H1 (cell line): ENCODE data around the gene BRICD5. TPM values are rescaled to one million over a fixed set of nuclear protein-coding genes. Genes with fewer than 3 reads are reported as not detected.

Experiments
- CTCF ChIA-PET: fragments of 300-600 bp; sonication (Branson Sonifier 250); formaldehyde crosslinking; loops from one replicate; lab custom pipeline; 2021; ENCODE audit not compliant: partially characterized antibody; lab: Charles Lee
- POLR2A ChIA-PET: fragments of 300-600 bp; sonication (Branson Sonifier 250); formaldehyde crosslinking; loops from one replicate; lab custom pipeline; 2021; ENCODE audit warnings: inconsistent platforms; ENCODE audit not compliant: partially characterized antibody; lab: Charles Lee
- DNase-seq, 2 experiments: peaks; one replicate each; pipeline versions ENCODE4 v3.0.0 to v3.0.0-alpha.2; 2010 to 2022; ENCODE audit warnings: low spot score in 2 of 2, low read depth in 1 of 2, mixed read lengths in 1 of 2
- FAIRE-seq: peaks from 2 replicates; lab custom pipeline; 2011; peaks lifted over from hg19 to GRCh38; lab: Jason Lieb, UNC
- H2AFZ ChIP-seq: 2 replicates; pipeline ENCODE4 v1.8.1; 2012; ENCODE audit warnings: low read length, inconsistent platforms
- H2AK5ac ChIP-seq: 2 replicates; pipeline ENCODE4 v1.6.1; 2013; ENCODE audit warnings: low read depth, low read length
- H2BK120ac ChIP-seq: replicated peaks from 2 replicates; pipeline ENCODE3; 2013; ENCODE audit warnings: low read depth, low read length, inconsistent platforms
- H2BK12ac ChIP-seq: 2 replicates; pipeline ENCODE4 v1.6.1; 2013; ENCODE audit warnings: low read depth, low read length
- H2BK15ac ChIP-seq: 2 replicates; pipeline ENCODE4 v1.6.1; 2013; ENCODE audit warnings: low read length
- H2BK20ac ChIP-seq: 2 replicates; pipeline ENCODE4 v1.6.1; 2013; ENCODE audit warnings: low read length
- H2BK5ac ChIP-seq: 2 replicates; pipeline ENCODE4 v1.6.1; 2013; ENCODE audit warnings: low read depth, low read length
- H3K14ac ChIP-seq: 2 replicates; pipeline ENCODE4 v1.6.1; 2013; ENCODE audit warnings: inconsistent platforms; ENCODE audit not compliant: insufficient read length
- H3K18ac ChIP-seq: 2 replicates; pipeline ENCODE4 v1.6.1; 2013; ENCODE audit warnings: low read length; ENCODE audit errors: extremely low read depth
- H3K23ac ChIP-seq: 2 replicates; pipeline ENCODE4 v1.6.1; 2013; ENCODE audit warnings: inconsistent platforms; ENCODE audit not compliant: insufficient read length
- H3K23me2 ChIP-seq: 2 replicates; pipeline ENCODE4 v1.6.1; 2013; ENCODE audit warnings: low read depth, low read length
- H3K27ac ChIP-seq: 2 replicates; pipeline ENCODE4 v1.6.1; 2011; ENCODE audit warnings: low read depth, low read length, inconsistent platforms
- H3K27me3 ChIP-seq, 4 experiments: replicated peaks in 1 of 4; 1 replicate in 1 of 4; 2 replicates in 3 of 4; pipeline versions ENCODE4 v1.6.1 to v1.8.1; 2011 to 2013; ENCODE audit warnings: low read length in 3 of 4, mild to moderate bottlenecking in 3 of 4, inconsistent platforms in 2 of 4, mixed read lengths in 2 of 4, moderate library complexity in 1 of 4; ENCODE audit not compliant: control insufficient read depth in 3 of 4, insufficient read depth in 3 of 4; ENCODE audit errors: extremely low read depth in 1 of 4
- H3K36me3 ChIP-seq, 4 experiments: 2 replicates each; pipeline versions ENCODE4 v1.6.1 to v1.8.1; 2011 to 2013; ENCODE audit warnings: mild to moderate bottlenecking in 4 of 4, low read length in 3 of 4, moderate library complexity in 2 of 4, control low read depth in 1 of 4, inconsistent platforms in 1 of 4; ENCODE audit not compliant: insufficient read depth in 4 of 4, control insufficient read depth in 2 of 4
- H3K4ac ChIP-seq: replicated peaks from 2 replicates; pipeline ENCODE3; 2013; ENCODE audit warnings: low read length, low read depth, mixed read lengths, inconsistent platforms; ENCODE audit not compliant: insufficient read length
- H3K4me1 ChIP-seq, 4 experiments: replicated peaks in 1 of 4; 1 replicate in 1 of 4; 2 replicates in 3 of 4; pipeline versions ENCODE4 v1.6.1 to v1.8.1; 2011 to 2013; ENCODE audit warnings: low read length in 3 of 4, inconsistent platforms in 2 of 4, mixed read lengths in 1 of 4; ENCODE audit not compliant: insufficient read depth in 4 of 4, control insufficient read depth in 3 of 4
- H3K4me2 ChIP-seq, 2 experiments: 2 replicates each; pipeline versions ENCODE4 v1.6.1 to v1.8.1; 2011 to 2013; ENCODE audit warnings: low read depth in 2 of 2, low read length in 2 of 2, control low read depth in 1 of 2, inconsistent platforms in 1 of 2, mild to moderate bottlenecking in 1 of 2; ENCODE audit not compliant: insufficient read depth in 1 of 2
- H3K4me3 ChIP-seq, 4 experiments: fragments of 200-600, 300-600 bp in 1 of 4; sonication (generic), shearing (Covaris generic), sonication (Bioruptor Twin) in 1 of 4; 2 replicates each; pipeline versions ENCODE4 v1.5.1 to v1.8.1; 2011 to 2016; ENCODE audit warnings: low read length in 4 of 4, low read depth in 3 of 4, control low read depth in 2 of 4, inconsistent platforms in 2 of 4, mild to moderate bottlenecking in 2 of 4, mixed read lengths in 1 of 4, moderate library complexity in 1 of 4; ENCODE audit not compliant: insufficient read depth in 2 of 4; ENCODE audit errors: extremely low read depth in 1 of 4
- H3K56ac ChIP-seq: replicated peaks from 2 replicates; pipeline ENCODE3; 2013; ENCODE audit warnings: low read depth, mild to moderate bottlenecking, mixed read lengths, low read length, inconsistent platforms; ENCODE audit not compliant: insufficient read length
- H3K79me1 ChIP-seq: 2 replicates; pipeline ENCODE4 v1.6.1; 2013; ENCODE audit warnings: low read depth, low read length, control low read depth
- H3K79me2 ChIP-seq, 2 experiments: 2 replicates each; pipeline versions ENCODE4 v1.6.1 to v1.8.1; 2012 to 2013; ENCODE audit warnings: low read length in 2 of 2, mild to moderate bottlenecking in 2 of 2, inconsistent platforms in 1 of 2; ENCODE audit not compliant: insufficient read depth in 2 of 2, control insufficient read depth in 1 of 2
- H3K9ac ChIP-seq, 4 experiments: replicated peaks in 1 of 4; 1 replicate in 1 of 4; 2 replicates in 3 of 4; pipeline versions ENCODE4 v1.6.1 to v1.8.1; 2011 to 2013; ENCODE audit warnings: low read depth in 3 of 4, low read length in 3 of 4, control low read depth in 2 of 4, mild to moderate bottlenecking in 2 of 4, moderate library complexity in 2 of 4, inconsistent platforms in 1 of 4; ENCODE audit errors: extremely low read depth in 1 of 4
- H3K9me3 ChIP-seq, 2 experiments: 2 replicates each; pipeline versions ENCODE4 v1.6.1 to v1.8.1; 2012 to 2013; ENCODE audit warnings: mild to moderate bottlenecking in 2 of 2, moderate library complexity in 2 of 2, control low read depth in 1 of 2, inconsistent platforms in 1 of 2, low read depth in 1 of 2, low read length in 1 of 2, mixed read lengths in 1 of 2; ENCODE audit not compliant: insufficient read depth in 2 of 2
- H4K20me1 ChIP-seq, 2 experiments: replicated peaks in 1 of 2; 2 replicates each; pipeline versions ENCODE3 to v1.8.1; 2011 to 2013; ENCODE audit warnings: inconsistent platforms in 2 of 2, low read length in 2 of 2, mild to moderate bottlenecking in 1 of 2; ENCODE audit not compliant: insufficient read depth in 2 of 2, control insufficient read depth in 1 of 2
- H4K5ac ChIP-seq: 2 replicates; pipeline ENCODE4 v1.6.1; 2013; ENCODE audit warnings: low read length, low read depth, mixed read lengths, inconsistent platforms; ENCODE audit not compliant: insufficient read length
- H4K8ac ChIP-seq: 2 replicates; pipeline ENCODE4 v1.8.0; 2013; ENCODE audit warnings: mild to moderate bottlenecking, moderate library complexity, low read length, inconsistent platforms; ENCODE audit not compliant: insufficient read depth; ENCODE audit errors: extremely low read depth
- H4K91ac ChIP-seq: replicated peaks from 2 replicates; pipeline ENCODE3; 2013; ENCODE audit warnings: low read length, mixed read lengths, inconsistent platforms; ENCODE audit not compliant: insufficient read length
- BRCA1 ChIP-seq: IDR thresholded peaks from 2 replicates; pipeline ENCODE4 v1.6.1; 2012; ENCODE audit warnings: low read depth, low read length, improper control_type of control experiment
- CHD1 ChIP-seq: IDR thresholded peaks from 2 replicates; pipeline ENCODE4 v1.6.1; 2012; ENCODE audit warnings: low read depth, low read length, improper control_type of control experiment
- CHD2 ChIP-seq: IDR thresholded peaks from 2 replicates; pipeline ENCODE4 v1.6.1; 2012; ENCODE audit warnings: low read length, improper control_type of control experiment
- EGR1 ChIP-seq: IDR thresholded peaks from 2 replicates; pipeline ENCODE4 v1.6.1; 2011; ENCODE audit warnings: low read depth, low read length, borderline replicate concordance
- GABPA ChIP-seq: IDR thresholded peaks from 2 replicates; pipeline ENCODE4 v1.6.1; 2011; ENCODE audit warnings: mild to moderate bottlenecking, low read length, moderate library complexity, borderline replicate concordance; ENCODE audit not compliant: insufficient read depth
- SIN3A ChIP-seq, 2 experiments: IDR thresholded peaks in 1 of 2; conservative IDR thresholded peaks in 1 of 2; 2 replicates each; pipeline ENCODE4 v1.6.1; 2011 to 2012; ENCODE audit warnings: low read length in 2 of 2, improper control_type of control experiment in 1 of 2, low read depth in 1 of 2, mild to moderate bottlenecking in 1 of 2
- TBP ChIP-seq: IDR thresholded peaks from 2 replicates; pipeline ENCODE4 v1.6.1; 2011; ENCODE audit warnings: low read depth, low read length, improper control_type of control experiment
- WGBS, 2 experiments: shearing (Covaris generic) in 1 of 2; methylation state at CpG; one replicate each; pipeline versions ENCODE4 v1.1.6 to v1.1.7; 2013 to 2015; ENCODE audit warnings: low lambda C conversion rate in 2 of 2, mixed read lengths in 2 of 2, inconsistent platforms in 1 of 2, low coverage in 1 of 2, missing lambda C conversion rate in 1 of 2; ENCODE audit not compliant: insufficient replicate concordance in 2 of 2, insufficient coverage in 1 of 2, insufficient read length in 1 of 2; ENCODE audit errors: extremely low coverage in 1 of 2, missing lambda C conversion rate in 1 of 2; 5-methylcytosine and 5-hydroxymethylcytosine counted together
- polyA plus RNA-seq, 7 experiments: library from polyadenylated mRNA; depleted of rRNA in 3 of 7; stranded (reverse) in 5 of 7; unstranded in 2 of 7; fragments of >200 nt in 5 of 7; fragments of 200-250 nt in 2 of 7; gene quantifications; 1 replicate in 5 of 7; 2 replicates in 1 of 7; 4 replicates in 1 of 7; pipeline versions ENCODE4 v1.2.1 to v1.2.3, GENCODE V29; 2011 to 2013; ENCODE audit warnings: missing spikeins in 2 of 7, mixed read lengths in 2 of 7
- total RNA-seq: library from RNA; stranded (reverse); fragmentation: NEBNext Ultra II Directional; extraction: Animal tissue kit (Norgen Biotek cat#: 25700); gene quantifications from 2 replicates; pipeline ENCODE4 v1.2.1, GENCODE V29; 2021
- TF ChIP-seq, protein P1 (sequence below), 3 experiments: IDR thresholded peaks; 1 replicate in 2 of 3; 2 replicates in 1 of 3; pipeline versions ENCODE4 v1.5.1 to v1.6.1; 2011; ENCODE audit warnings: low read length in 3 of 3, mild to moderate bottlenecking in 3 of 3, inconsistent platforms in 2 of 3, low read depth in 1 of 3, moderate library complexity in 1 of 3; ENCODE audit not compliant: insufficient read depth in 1 of 3; ENCODE audit errors: control extremely low read depth in 1 of 3

Gene BRICD5
- total and polyA plus RNA-seq, 2 of the 8 experiments (the other 6 are each of a cell fraction or from before 2014, with no cell fraction given) = 8.5 to 14.2 TPM

- ChIA-PET CTCF (interaction anchor here (0.7 to 2.5 kb wide), 2 partner anchors 36 to 90 kb away, joined by 3 to 7 read pairs; no protein-coding TSS in a partner anchor), POLR2A (interaction anchor here (1.0 to 6.7 kb wide), 11 partner anchors 8 to 63 kb away, joined by 3 to 37 read pairs (median 4); partner anchors contain the start of genes ECI1 and PGP)
- Histone ChIP-seq H3K9me3 (no peaks in the 10 kb centered on the region), H2AFZ (no peak overlapping the region), H2BK5ac (no peak overlapping the region), H4K91ac (no peak overlapping the region), H3K56ac (no peak overlapping the region), H2BK12ac (no peak overlapping the region), H3K4me3 (no peak overlapping the region), H3K18ac (no peak overlapping the region), H4K20me1 (peaks cover 7 to 23% of the 10 kb centered on the region in 2 experiments), H3K79me1 (0 out of 2 replicates have a peak, but pooled peaks cover under 1% of the 10 kb centered on the region), H3K79me2 (peaks cover 0 to 12% of the 10 kb centered on the region in 2 experiments; a peak in 1 of 4 replicates), H3K4me1 (peaks cover 0 to under 1% (median under 1%) of the 10 kb centered on the region in 4 experiments; a peak in 4 of 7 replicates), H2AK5ac (no peak overlapping the region), H3K9ac (no peak overlapping the region), H3K4ac (no peak overlapping the region), H2BK120ac (no peak overlapping the region), H3K36me3 (peaks cover 3 to 55% (median 6%) of the 10 kb centered on the region in 4 experiments; a peak in 5 of 8 replicates), H2BK15ac (no peak overlapping the region), H3K23ac (no peak overlapping the region), H4K5ac (no peak overlapping the region), H3K4me2 (no peak overlapping the region), H2BK20ac (no peak overlapping the region), H4K8ac (no peak overlapping the region), H3K27ac (no peak overlapping the region), H3K14ac (no peak overlapping the region), H3K23me2 (peaks cover under 1% of the 10 kb centered on the region; the same call in 1 of the 2 replicates), H3K27me3 (no peaks in the 10 kb centered on the region; a peak in 1 of 7 replicates)
- FAIRE-seq (no peak), DNase-seq (no peak)
- 93% methylated on average over 29 of the region's 29 CpGs; no CpG with 5 or more reads in 1 of the 2 experiments for WGBS, 2 experiments
- TF ChIP-seq CHD1 = no peak
- TF ChIP-seq BRCA1 = no peak
- TF ChIP-seq, protein P1, sequence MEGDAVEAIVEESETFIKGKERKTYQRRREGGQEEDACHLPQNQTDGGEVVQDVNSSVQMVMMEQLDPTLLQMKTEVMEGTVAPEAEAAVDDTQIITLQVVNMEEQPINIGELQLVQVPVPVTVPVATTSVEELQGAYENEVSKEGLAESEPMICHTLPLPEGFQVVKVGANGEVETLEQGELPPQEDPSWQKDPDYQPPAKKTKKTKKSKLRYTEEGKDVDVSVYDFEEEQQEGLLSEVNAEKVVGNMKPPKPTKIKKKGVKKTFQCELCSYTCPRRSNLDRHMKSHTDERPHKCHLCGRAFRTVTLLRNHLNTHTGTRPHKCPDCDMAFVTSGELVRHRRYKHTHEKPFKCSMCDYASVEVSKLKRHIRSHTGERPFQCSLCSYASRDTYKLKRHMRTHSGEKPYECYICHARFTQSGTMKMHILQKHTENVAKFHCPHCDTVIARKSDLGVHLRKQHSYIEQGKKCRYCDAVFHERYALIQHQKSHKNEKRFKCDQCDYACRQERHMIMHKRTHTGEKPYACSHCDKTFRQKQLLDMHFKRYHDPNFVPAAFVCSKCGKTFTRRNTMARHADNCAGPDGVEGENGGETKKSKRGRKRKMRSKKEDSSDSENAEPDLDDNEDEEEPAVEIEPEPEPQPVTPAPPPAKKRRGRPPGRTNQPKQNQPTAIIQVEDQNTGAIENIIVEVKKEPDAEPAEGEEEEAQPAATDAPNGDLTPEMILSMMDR (IDR thresholded peaks at IDR 0.05; ENCODE audit: control extremely low read depth in 1 of 3, insufficient read depth in 1 of 3, low read depth in 1 of 3, low read length in 3 of 3) = no peak
- no peak for TF ChIP-seq TBP
- TF ChIP-seq GABPA = no peak
- TF ChIP-seq CHD2 = no peak
- TF ChIP-seq SIN3A (conservative IDR thresholded peaks at IDR 0.05 in 1 of 2, IDR thresholded peaks at IDR 0.05 in 1 of 2; ENCODE audit: low read depth in 1 of 2, low read length in 2 of 2) = no peak
- no peak for TF ChIP-seq EGR1
Observed at GRCh38 chr16:2231016-2231931, 20.6 kb upstream of the BRICD5 start.
